ENCODE data around the gene ARL6IP1.
"Not testable (repeated sequence)": the region's sequence is repeated elsewhere in the genome, so short reads cannot be mapped to it uniquely, and the experiment has no call there.

The ARL6IP1 gene

DNA sequence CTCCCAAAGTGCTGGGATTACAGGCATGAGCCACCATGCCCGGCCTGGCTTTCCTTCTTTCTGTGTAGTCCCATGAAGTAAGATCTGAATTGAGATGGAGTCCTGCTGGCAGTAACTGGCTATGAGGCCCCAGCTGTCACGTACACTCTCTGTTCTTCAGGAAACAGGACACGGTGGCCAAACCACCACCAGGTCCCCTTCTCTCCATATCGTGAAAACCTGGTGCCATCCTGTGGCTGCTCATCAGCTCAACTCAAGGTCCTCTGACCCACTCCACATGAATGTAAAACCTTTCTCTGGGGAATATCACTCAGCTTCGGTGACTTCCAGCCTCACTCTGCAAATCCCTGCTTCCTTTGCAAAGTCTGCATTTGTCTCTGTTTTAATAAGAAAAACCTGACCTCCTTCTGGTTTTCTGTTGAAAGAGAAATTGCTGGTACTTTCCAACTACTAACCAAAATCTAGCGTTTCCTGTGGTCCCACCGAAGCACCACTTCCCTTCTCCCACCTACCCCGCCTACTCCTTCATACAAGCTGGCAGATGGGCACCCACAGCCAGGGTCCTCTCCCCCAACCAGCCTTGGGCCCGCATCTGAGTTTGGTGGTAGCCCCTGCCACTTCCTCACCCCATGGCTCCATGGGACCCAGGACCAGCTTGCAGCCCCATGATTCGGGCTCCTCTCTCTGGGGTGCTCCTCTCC lies 43.2 kb downstream of the ARL6IP1 start:
- DNase-seq: not testable (repeated sequence)

DNA sequence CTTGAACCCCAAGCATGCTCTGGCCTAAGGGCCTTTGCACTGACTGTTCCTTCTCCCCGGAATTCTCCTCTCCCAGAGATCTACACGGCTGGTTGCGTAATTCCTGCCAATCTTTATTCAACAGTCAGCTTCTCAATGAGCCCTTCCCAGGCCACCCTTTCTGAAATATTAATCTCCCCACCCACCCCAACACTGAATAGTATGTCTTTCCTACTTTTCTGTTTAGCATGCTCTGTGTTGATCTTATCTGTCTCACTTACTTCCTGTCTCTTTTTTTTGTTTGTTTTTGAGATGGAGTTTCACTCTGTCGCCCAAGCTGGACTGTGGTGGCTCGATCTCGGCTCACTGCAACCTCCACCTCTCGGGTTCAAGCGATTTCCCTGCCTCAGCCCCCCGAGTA lies 44.7 kb downstream of the ARL6IP1 start:
- not testable (repeated sequence) for DNase-seq

DNA sequence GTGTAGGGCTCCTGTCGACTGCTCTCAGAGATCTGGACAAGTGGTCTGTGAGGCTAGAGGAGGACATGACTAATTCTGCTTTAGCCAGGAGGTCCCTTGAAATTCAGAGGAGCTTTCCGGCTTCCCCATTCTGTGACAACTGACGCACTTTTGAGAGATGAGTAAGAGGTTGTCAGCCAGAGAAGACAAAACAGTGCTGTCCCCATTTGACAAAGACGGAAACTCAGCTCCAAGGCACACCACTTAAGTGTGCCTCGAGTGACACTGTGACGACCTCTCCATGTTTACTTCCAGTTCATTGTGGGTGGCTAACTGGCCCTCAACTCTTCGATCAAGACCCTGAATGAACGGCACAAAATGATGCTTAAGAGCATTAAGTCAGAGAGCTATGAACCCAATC lies 58.5 kb downstream of the ARL6IP1 start:
- DNase-seq: not testable (repeated sequence)

Measured in NCI-H1930 (cell line).